Liver (tissue), 9 donors: ENCODE results near the gene LPP. TPM values are rescaled to one million over a fixed set of nuclear protein-coding genes. Genes with fewer than 3 reads are reported as not detected.
A peak's percentile ranks its signal among the peaks of the same experiment; 100 is the strongest.

Experiments
- DNase-seq: peaks from one replicate; pipeline ENCODE4 v3.0.0-alpha.2; 2017; ENCODE audit warnings: low spot score
- H3K27ac ChIP-seq, 2 donors: one replicate each; pipeline ENCODE4 v1.7.0; 2013; ENCODE audit warnings: inconsistent platforms in 2 of 2, low read length in 2 of 2, control low read depth in 1 of 2, low read depth in 1 of 2, mild to moderate bottlenecking in 1 of 2
- H3K27me3 ChIP-seq, 4 donors: one replicate each; pipeline versions ENCODE4 v1.6.1 to v1.7.0; 2013; ENCODE audit warnings: low read length in 3 of 4, inconsistent platforms in 1 of 4, mild to moderate bottlenecking in 1 of 4, moderate library complexity in 1 of 4; ENCODE audit not compliant: control insufficient read depth in 4 of 4, insufficient read depth in 4 of 4
- H3K36me3 ChIP-seq, 4 donors: one replicate each; pipeline versions ENCODE4 v1.6.1 to v1.7.0; 2013; ENCODE audit warnings: low read length in 3 of 4, mild to moderate bottlenecking in 3 of 4, low read depth in 1 of 4, moderate library complexity in 1 of 4; ENCODE audit not compliant: control insufficient read depth in 4 of 4, insufficient read depth in 3 of 4
- H3K4me1 ChIP-seq, 4 donors: one replicate each; pipeline versions ENCODE4 v1.6.1 to v1.7.0; 2013; ENCODE audit warnings: low read length in 3 of 4, mild to moderate bottlenecking in 3 of 4, moderate library complexity in 1 of 4; ENCODE audit not compliant: control insufficient read depth in 4 of 4, insufficient read depth in 4 of 4
- H3K4me3 ChIP-seq, 3 donors: one replicate each; pipeline versions ENCODE4 v1.6.1 to v1.7.0; 2013; ENCODE audit warnings: low read length in 3 of 3, control low read depth in 1 of 3, low read depth in 1 of 3, mild to moderate bottlenecking in 1 of 3
- H3K9ac ChIP-seq, 2 donors: one replicate each; pipeline ENCODE4 v1.7.0; 2013; ENCODE audit warnings: low read length in 2 of 2, mild to moderate bottlenecking in 2 of 2, moderate library complexity in 2 of 2, control low read depth in 1 of 2, low read depth in 1 of 2
- H3K9me3 ChIP-seq, 4 donors: one replicate each; pipeline versions ENCODE4 v1.6.1 to v1.7.0; 2013; ENCODE audit warnings: low read length in 3 of 4; ENCODE audit not compliant: control insufficient read depth in 4 of 4
- ATF3 ChIP-seq: IDR thresholded peaks from 2 replicates; pipeline ENCODE4 v1.6.1; 2016; ENCODE audit warnings: antibody characterized with exemption
- CTCF ChIP-seq: fragments of 150-350 bp; IDR thresholded peaks from 2 replicates; pipeline ENCODE4 v1.5.1; 2017; ENCODE audit warnings: improper control_type of control experiment, low read depth, low read length; ENCODE audit not compliant: missing input control
- EGR1 ChIP-seq, 2 donors: IDR thresholded peaks; 2 replicates each; pipeline ENCODE4 v1.6.1; 2016 to 2018; ENCODE audit warnings: antibody characterized with exemption in 2 of 2, low read depth in 2 of 2
- FOXA1 ChIP-seq: IDR thresholded peaks from 2 replicates; pipeline ENCODE4 v1.6.1; 2016; ENCODE audit warnings: antibody characterized with exemption
- FOXA2 ChIP-seq: IDR thresholded peaks from 2 replicates; pipeline ENCODE4 v1.6.1; 2016; ENCODE audit warnings: antibody characterized with exemption
- GABPA ChIP-seq, 2 donors: IDR thresholded peaks in 1 of 2; conservative IDR thresholded peaks in 1 of 2; 2 replicates each; pipeline ENCODE4 v1.6.1; 2016; ENCODE audit warnings: antibody characterized with exemption in 2 of 2, mild to moderate bottlenecking in 1 of 2, moderate library complexity in 1 of 2
- HNF4A ChIP-seq, 2 donors: conservative IDR thresholded peaks; 2 replicates each; pipeline ENCODE4 v1.6.1; 2016; ENCODE audit warnings: antibody characterized with exemption in 2 of 2, mild to moderate bottlenecking in 2 of 2
- HNF4G ChIP-seq: IDR thresholded peaks from 2 replicates; pipeline ENCODE4 v1.6.1; 2016; ENCODE audit warnings: antibody characterized with exemption
- JUND ChIP-seq, 2 donors: IDR thresholded peaks; 2 replicates each; pipeline ENCODE4 v1.6.1; 2016; ENCODE audit warnings: antibody characterized with exemption in 2 of 2
- MAX ChIP-seq: IDR thresholded peaks from 2 replicates; pipeline ENCODE4 v1.6.1; 2016; ENCODE audit warnings: antibody characterized with exemption
- NR2F2 ChIP-seq: IDR thresholded peaks from 2 replicates; pipeline ENCODE4 v1.6.1; 2016; ENCODE audit warnings: antibody characterized with exemption
- RAD21 ChIP-seq, 2 donors: IDR thresholded peaks; 2 replicates each; pipeline ENCODE4 v1.6.1; 2016; ENCODE audit warnings: antibody characterized with exemption in 2 of 2, mild to moderate bottlenecking in 2 of 2
- REST ChIP-seq: IDR thresholded peaks from 2 replicates; pipeline ENCODE4 v1.6.1; 2016; ENCODE audit warnings: antibody characterized with exemption, mild to moderate bottlenecking
- RXRA ChIP-seq, 2 donors: IDR thresholded peaks; 2 replicates each; pipeline ENCODE4 v1.6.1; 2017 to 2018; ENCODE audit warnings: antibody characterized with exemption in 2 of 2, mild to moderate bottlenecking in 1 of 2
- SP1 ChIP-seq: IDR thresholded peaks from 2 replicates; pipeline ENCODE4 v1.6.1; 2018; ENCODE audit warnings: antibody characterized with exemption, mild to moderate bottlenecking
- TAF1 ChIP-seq: conservative IDR thresholded peaks from 2 replicates; pipeline ENCODE4 v1.6.1; 2016; ENCODE audit warnings: antibody characterized with exemption, mild to moderate bottlenecking
- YY1 ChIP-seq: IDR thresholded peaks from 2 replicates; pipeline ENCODE4 v1.6.1; 2016; ENCODE audit warnings: antibody characterized with exemption, mild to moderate bottlenecking
- ZBTB33 ChIP-seq: IDR thresholded peaks from 2 replicates; pipeline ENCODE4 v1.6.1; 2016; ENCODE audit warnings: antibody characterized with exemption
- WGBS: extraction: QIAGEN DNeasy Blood & Tissue Kit; methylation state at CpG from one replicate; pipeline ENCODE4 v1.1.7; 2013; 5-methylcytosine and 5-hydroxymethylcytosine counted together
- polyA plus RNA-seq, 2 donors: library from polyadenylated mRNA; stranded (reverse) in 1 of 2; unstranded in 1 of 2; fragments of 200-250 nt in 1 of 2; fragments of >200 nt in 1 of 2; fragmentation: Nextera tagmentation in 1 of 2; extraction: Ambion mirVana in 1 of 2; gene quantifications; one replicate each; pipeline versions ENCODE4 v1.2.1 to v1.2.3, GENCODE V29; 2013 to 2015
- total RNA-seq, 2 donors: library from RNA; depleted of rRNA; stranded (reverse); fragments of >200 nt; gene quantifications; one replicate each; pipeline ENCODE4 v1.2.3, GENCODE V29; 2014
- donor health status: healthy.
- donor health status: healthy.
- donor health status: healthy.
- donor health status: healthy.
- donor health status: healthy.

The LPP gene
- total RNA-seq (10 to 100 TPM; 22.7 to 53.7 TPM), polyA plus RNA-seq (10 to 100 TPM in 1 of 2 donors, 1 to 10 TPM in 1; 3.3 to 33.6 TPM)

- Histone ChIP-seq H3K4me1 (peaks cover 10 to 48% (median 40%) of the 10 kb centered on the region in 4 donors), H3K36me3 (no peaks in the 10 kb centered on the region), H3K9ac (peak within 1 kb of the TSS; percentile 77 to 98), H3K27me3 (no peaks in the 10 kb centered on the region), H3K9me3 (no peaks in the 10 kb centered on the region), H3K4me3 (peak within 1 kb of the TSS; percentile 83 to 93 (median 86)), H3K27ac (peak within 1 kb of the TSS; percentile 96 to 97)
- DNase-seq: peak; percentile 62
- no peak for TF ChIP-seq NR2F2
- no peak for TF ChIP-seq CTCF
- TF ChIP-seq HNF4G: peak; percentile 63
- TF ChIP-seq MAX: peak; percentile 30
- peak; percentile 67 to 92 for TF ChIP-seq RXRA (IDR thresholded peaks at IDR 0.05)
- TF ChIP-seq TAF1: no peak
- TF ChIP-seq GABPA (IDR thresholded peaks at IDR 0.05 in 1 of 2, conservative IDR thresholded peaks at IDR 0.05 in 1 of 2): no peak
- TF ChIP-seq JUND (IDR thresholded peaks at IDR 0.05): peak in 1 of 2 donors; percentile 50
- TF ChIP-seq REST: no peak
- TF ChIP-seq FOXA1: no peak
- TF ChIP-seq ZBTB33: no peak
- peak in 1 of 2 donors; percentile 8 for TF ChIP-seq RAD21 (IDR thresholded peaks at IDR 0.05)
- TF ChIP-seq SP1: peak; percentile 49
- TF ChIP-seq EGR1 (IDR thresholded peaks at IDR 0.05; ENCODE audit: low read depth in 2 of 2): no peak
- TF ChIP-seq FOXA2: no peak
- TF ChIP-seq HNF4A (conservative IDR thresholded peaks at IDR 0.05): peak; percentile 55 to 83
- no peak for TF ChIP-seq ATF3
- TF ChIP-seq YY1: no peak
- under 1% methylated on average over 66 of the region's 66 CpGs for WGBS
Measured at GRCh38 chr3:188154014-188154808, at the start of gene LPP. LPP (plus strand) TSS chr3:188154157; CDS start chr3:188406121, 251,964 bp downstream.
